Astrocyte of the hippocampus (primary cell): ENCODE results near the gene CDH12.
"Not testable (repeated sequence)": the region's sequence is repeated elsewhere in the genome, so short reads cannot be mapped to it uniquely, and the experiment has no call there.

Experiments
- DNase-seq: peaks from one replicate; pipeline ENCODE4 v3.0.0; 2011; ENCODE audit warnings: low read depth, low spot score

The CDH12 gene

DNA sequence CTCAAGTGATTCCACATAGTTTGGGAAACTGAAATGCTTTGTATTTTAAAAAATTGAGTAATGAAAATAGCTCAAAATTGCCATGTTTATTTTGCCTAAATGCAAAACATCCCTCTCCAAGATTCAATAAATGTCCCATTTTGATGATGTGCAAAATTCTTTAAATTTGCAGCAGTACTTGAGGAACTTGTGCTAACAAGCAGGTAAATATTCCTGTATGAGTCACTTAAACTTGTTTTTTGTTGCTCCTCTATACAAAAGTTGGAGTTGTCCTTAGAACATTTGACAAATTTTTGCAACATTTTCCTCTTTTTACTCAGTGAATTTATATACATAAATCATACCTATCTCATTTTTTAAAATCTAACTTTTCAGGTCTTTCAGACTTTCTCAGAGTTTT, 280.2 kb downstream of the CDH12 start:
- DNase-seq = no peak

DNA sequence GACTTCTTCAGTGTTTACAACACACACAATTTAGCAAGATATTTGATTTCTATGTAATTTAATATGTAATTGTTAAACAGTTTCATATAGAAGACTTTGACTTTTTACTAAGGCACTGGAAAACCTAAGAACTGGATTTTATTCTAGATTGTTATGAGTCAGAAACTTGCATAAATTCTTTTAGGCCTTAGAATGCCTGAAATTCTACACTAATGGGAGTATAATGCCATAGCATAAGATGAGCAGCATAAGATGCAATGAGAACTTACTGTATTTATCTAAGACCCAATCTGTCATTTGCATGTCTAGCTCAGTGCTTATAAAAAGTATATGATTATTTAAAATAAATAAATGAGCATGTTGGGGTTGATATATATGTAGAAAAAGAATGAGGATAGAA, 285.2 kb downstream of the CDH12 start:
- DNase-seq = no peak

DNA sequence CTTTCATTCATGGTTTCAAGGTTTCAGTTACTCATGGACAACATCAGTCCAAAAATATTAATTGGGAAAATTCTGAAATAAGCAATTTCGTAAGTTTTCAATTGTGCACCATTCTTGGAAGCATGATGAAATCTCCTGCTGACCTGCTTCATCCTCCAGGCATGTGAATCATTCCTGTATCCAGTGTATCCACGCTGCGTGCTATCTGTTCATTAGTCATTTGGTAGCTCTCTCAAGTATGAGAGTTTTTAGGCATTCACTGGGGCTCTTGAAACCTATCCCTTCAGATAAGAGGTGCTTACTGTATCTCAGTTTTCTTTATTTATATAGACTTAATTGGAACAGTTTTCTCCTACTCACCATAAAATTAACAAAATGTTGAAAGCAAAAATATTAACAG, 293.0 kb downstream of the CDH12 start:
- DNase-seq = peak; percentile 23

DNA sequence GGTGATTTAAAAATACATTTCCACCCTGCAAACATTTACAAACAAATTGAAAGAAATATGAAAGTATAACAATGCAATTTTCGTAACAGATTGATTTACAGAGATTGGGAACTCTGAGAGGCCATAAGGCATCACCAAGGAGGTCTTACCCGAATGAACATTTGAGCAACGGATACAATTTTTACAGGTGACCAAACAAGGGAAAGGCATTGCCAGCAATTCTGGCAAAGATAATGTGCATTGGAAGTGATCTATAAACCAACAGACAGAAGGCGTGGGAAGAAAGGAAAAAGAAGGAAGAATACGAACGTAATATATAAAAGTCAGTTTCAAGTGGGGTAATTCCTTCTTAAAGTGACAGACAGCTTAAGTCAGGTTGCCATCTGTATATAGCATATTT, 295.9 kb downstream of the CDH12 start:
- no peak for DNase-seq

DNA sequence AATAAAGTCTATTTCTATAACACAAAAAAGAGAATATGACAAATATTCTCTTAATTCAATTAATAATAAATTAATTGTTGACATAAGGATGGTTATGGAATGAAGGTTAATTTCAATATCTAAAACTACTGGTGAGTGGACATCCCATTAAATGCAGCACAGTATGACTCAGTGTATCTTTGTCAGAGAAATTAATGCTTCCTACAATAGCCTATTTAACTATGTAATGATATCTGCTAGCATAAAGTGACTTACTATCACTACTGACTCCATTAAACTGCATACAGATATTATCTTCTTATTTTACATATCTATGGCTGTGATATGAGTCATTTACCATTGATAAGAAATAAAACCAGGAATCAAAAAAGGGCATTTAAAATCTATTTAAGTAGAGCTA, 298.7 kb downstream of the CDH12 start:
- no peak for DNase-seq

DNA sequence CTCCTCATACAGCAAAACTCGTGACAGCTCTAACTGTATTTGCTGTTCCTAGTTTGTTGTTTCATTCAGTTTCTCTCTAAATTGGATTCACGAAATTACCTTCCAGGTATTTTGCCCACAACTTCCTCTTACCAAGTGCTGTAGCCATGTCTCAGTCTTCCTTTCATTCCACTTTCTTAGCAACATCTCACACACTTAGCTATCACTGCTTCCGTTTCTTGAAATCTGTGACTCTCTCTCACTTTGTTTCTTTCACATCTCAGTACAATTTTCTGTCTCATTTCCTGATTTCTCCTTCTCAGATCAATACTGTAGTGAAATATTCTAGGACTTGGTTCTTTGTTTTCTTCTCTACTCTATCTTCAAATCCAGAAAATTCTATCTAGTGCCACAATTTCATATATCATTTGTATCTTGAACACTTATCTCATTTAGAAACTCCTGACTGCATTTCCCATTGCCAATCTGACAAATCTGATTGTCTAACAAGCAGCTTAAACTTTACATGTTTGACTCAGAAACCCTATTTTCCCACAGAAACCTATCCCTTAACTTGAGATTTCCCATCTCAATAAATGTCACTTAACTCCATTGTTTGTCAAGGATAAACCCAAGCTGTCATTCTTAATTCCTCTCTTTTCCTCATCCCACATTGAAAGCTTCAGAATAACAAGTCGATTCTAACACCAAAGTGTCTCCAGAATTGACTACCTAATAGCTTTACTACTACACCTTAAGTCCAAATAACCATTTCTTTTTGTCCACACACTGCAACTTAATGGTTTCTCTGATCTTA, 303.1 kb downstream of the CDH12 start:
- no peak for DNase-seq

DNA sequence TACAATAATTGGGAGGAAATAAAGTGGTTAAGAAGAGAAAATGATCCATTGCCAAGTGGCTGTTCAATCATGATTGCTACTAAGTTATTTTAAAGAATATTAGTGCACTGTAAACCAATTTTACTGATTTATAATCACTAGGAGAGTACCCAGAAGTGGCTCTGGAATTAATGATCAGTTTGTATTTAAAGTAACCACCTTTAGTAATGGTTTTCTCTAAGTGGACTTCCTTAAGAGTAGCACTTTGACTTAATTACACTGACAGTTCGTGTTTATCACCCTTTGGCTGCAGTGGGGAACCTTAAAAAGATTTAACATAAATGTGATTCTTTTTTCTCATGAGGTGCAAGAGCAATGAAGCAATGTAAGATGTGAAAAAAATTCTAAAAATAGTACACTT, 310.8 kb downstream of the CDH12 start:
- no peak for DNase-seq

DNA sequence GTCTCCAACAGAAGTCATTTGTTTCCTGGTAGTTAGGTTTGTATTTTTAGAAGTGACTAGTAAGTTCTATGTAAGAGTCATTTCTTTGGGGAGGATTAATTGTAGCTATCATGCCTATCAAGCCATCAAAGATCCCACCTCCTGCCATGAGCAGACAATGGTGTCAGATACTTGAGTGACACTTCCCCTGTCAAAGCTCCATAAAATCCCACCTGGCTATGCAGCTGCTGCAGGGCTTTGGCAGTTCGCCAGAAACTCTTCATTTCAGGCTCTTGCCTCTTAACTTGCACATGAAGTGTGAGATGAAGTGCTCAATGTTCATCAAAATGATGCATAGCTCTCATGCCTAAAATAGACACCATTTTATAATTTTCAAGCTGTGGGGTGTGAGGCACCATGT, 312.1 kb downstream of the CDH12 start:
- no peak for DNase-seq

DNA sequence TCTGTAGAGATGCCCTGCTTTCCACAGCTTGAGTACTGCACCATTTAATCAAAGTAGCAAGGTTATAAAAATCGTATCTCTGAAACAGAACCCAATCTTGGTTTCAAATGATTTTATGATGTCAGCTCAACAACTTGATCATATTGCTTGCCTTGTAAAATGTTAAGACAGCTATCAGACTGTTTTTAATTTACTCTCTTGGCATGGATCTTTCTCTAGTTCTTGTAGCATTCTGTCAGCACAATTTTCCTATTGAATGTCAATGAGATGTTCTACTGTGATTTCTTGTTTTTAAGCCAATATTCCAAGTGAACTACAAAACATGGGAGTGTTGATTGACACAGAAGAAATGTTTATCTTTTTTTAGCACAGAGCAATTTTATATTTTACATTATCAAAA, 313.4 kb downstream of the CDH12 start:
- no peak for DNase-seq

DNA sequence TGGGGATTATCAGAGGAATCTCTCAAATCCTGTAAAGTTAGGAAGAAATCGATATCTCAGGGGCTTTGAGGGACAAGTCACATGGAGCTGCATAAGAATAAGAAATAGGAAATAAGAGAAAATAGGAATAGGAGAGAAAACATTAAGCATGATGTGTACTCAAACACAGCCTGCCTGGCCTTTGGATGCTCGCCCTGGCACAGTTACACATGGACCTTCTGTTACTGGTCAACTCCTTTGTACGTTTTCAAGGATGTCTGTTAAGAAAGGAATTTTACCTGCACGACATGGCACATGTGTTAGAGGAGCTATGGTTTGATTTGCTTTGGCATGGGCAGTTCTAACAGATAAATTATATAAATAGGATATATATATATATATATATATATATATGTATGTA, 321.2 kb downstream of the CDH12 start:
- DNase-seq = no peak

DNA sequence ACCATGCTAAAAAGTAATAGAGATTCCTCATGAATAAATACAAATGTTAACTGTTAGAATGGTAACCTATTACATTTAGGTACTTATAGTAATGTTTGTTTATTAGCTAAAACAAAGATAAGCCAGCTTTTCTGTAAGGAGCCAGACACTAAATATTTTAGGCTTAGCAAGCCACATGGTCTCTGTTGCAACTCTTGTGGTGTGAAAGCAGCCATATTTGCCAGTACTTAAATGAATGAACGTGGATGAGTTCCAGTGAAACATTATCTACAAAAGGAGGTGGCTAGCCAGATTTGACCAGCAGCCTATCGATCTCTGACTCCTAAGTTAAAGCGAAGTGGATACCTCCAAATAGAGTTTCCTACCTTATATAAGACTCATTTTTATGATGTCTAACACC, 331.6 kb downstream of the CDH12 start:
- DNase-seq = peak; percentile 2

DNA sequence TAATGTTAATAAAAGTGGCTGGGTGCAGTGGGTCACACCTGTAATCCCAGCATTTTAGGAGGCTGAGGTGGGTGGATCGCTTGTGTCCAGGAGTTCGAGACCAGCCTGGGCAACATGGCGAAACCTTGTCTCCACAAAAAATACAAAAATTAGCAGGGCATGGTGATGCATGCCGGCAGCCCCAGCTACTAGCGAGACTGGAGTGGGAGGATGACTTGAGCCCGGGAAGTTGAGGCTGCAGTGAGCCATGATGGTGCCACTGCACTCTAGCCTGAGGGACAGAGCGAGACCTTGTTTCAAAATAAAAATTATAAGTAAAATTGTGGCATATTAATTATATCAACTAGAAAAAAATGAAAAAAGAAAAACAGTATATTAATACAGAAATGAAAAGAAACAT, 336.6 kb downstream of the CDH12 start:
- DNase-seq = not testable (repeated sequence)

DNA sequence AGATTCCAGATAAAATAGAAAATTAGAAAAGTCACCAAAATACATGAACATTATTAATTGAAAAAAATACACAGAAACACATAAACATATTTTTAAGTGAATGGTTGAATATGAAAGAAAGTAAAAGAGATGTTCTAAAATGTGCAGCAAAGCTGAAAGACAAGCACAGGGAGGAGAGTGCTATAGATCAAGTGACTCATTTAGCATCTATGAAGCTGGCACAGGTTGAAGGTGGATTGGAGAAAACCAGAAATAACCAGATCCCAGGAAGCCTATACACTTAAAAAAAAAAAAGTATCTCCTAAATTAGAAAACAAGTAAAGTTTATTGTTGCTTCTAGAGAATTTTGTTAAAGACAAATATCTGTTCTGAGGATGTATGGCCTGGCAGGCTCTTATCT, 338.9 kb downstream of the CDH12 start:
- DNase-seq = no peak

DNA sequence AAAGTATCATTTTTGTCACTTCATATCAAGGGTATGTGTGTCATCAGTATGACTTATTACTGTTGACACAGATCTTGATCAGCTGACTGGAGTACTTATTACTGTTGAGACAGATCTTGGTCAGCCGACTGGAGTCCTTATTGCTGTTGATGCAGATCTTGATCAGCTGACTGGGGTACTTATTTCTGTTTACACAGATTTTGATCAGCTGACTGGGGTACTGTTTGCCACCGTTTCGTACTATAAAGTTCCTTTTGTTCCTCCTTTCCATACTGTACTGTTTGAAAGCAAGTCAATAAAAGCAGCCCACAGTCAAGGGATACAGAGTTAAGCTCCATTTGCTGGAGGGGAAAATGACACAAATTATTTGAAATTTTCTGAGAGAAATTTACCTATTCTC, 347.3 kb downstream of the CDH12 start:
- no peak for DNase-seq

DNA sequence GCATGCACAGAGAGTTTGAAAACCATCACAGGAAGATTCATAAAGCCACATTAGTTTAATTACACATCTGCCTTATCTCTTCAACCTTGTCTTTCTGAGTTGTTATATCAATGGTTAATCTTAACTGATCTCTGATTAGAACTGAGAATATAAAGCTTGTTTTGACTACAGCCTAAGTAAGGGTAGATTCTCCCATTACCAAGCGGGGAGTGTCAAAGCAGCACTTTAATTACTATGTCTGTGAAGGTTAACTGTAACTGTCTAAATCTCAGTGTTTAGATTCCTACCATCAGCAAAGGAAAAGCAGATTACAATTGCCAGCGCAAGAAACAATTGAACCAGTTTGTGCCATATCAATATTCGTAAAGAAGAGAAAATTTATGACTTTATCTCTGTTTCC, 348.7 kb downstream of the CDH12 start:
- DNase-seq = no peak

DNA sequence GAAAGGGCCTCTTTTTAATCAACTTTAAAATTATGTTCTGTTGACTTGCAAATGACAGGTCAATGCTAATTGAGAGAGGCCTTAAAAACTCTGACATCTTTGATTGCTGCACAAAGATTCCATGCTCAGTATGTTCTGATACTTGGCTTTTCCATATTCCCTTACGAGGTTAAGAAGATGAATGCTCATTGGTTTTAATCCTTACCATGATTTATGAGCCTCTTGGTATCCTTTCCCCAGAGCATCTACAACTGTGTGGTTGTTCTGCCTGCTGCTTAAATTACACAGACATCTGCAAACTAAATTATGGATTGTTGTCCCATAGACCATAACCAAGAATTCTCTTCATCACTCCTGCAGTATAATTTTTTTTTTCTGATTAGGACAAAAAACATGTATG, 352.6 kb downstream of the CDH12 start:
- DNase-seq = no peak

DNA sequence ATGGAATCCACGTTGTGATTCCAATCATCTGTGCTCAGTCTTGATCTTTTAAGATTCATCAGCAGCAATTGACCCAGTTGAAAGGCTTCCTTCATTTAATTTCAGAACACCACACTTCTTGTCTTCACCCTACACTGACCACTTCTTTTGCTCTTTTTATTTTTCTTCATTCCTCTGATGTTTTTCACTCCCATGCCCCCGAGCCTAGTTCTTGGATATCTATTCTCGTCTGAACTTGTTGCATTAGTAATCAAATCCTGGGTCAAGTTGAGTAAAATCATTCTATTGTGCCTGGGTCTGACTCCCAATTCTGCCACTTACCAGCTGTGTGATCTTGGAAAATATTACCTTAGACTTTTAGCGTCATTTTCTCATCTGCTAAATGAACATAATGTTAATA, 356.5 kb downstream of the CDH12 start:
- no peak for DNase-seq

DNA sequence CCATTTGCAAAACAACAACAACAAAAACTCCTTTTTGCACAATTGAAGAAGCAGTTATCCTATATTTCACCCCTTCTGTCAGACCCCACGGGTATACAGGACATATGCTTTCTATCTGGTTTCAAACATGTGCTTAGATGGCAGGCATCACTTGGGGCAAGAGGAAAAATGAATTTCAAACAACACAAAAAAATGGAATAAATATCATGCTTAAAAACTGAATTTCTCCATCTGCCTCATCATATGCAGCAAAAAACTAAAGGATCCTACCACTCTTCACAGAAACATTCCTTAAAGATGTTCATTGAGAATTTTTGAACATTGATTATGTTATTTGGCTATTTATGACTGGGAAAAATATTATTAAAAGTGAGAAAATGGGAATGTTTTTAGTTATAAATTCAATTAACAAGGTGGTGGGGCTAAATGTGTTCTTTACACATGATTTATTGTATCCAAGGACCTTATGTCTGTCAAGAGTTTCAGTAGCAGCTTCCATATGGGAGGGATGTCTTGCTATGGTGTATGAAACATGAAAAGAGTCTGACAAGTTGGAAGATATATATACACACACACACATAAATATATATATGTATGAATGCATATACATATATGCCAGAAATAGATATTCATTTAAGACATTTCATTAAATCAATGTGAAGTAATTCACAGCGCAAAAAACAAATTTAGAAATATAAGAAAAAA, 358.0 kb downstream of the CDH12 start:
- DNase-seq = no peak

DNA sequence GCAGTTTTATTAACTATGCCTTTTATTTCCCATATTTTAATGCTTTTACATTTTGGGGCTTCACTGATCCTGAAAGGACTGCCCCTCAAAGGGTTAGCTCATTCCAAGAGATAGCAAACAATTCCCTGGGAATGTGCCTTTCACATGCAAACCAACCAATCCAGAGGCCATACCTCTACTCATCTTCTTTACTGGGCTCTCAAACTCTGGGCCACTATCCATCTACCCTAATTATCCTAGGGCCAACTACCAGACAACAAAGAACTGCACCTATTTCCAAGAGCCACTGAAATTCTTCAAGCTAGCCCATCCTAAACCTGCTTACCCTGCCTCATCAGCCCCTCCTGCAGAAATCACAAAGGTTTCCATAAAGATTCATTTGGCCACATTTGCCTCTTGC, 364.7 kb downstream of the CDH12 start:
- no peak for DNase-seq

DNA sequence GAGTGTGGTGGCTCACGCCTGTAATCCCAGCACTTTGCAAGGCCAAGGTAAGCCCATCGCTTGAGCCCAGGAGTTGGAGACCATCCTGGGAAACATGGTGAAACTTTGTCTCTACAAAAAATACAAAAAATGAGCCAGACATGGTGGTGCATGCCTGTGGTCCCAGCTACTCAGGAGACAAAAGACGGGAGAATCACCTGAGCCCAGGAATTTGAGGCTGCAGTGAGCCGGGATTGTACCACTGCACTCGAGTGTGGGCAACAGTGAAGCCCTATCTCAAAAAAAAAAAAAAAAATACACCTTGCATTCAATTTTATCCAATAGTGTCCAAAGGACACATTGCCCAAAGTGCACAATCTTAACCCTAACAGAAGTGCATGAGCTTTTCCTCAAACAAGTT, 372.8 kb downstream of the CDH12 start:
- no peak for DNase-seq

DNA sequence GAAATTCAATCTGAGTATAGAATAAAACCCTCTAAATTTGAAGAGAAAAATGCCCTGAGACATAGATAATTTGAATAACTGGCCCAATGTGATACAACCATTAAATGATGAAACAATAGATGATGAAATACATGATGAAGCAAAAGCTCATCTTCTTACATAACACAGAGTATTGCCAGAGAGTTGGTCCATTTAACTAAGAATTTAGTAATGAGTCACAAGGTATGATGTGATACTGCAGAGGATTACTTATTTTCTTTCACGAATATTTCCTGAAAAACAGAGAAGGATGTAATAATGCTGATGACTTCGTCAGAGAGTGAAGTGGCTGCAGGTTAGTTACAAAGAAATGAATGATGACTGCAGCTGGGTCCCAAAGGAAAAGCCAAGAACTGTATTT, 379.3 kb downstream of the CDH12 start:
- no peak for DNase-seq

DNA sequence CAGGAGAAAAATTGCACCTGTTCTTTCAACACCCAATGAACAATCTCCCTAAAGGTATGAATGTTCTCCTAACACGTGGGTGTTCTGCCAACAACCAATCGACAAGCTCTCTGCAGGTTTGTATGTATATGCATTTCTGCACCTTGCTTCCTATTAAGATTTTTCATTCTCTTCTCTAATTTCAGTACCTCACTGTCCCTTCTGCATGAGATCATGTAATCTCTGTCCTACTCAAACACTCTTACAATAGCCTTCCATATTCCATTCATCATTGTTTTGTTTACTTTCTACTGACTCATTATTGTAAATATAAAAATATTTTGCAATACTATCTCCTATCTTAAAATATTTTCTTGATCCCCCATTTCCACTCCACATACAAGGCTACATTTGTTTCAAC, 382.0 kb downstream of the CDH12 start:
- no peak for DNase-seq

DNA sequence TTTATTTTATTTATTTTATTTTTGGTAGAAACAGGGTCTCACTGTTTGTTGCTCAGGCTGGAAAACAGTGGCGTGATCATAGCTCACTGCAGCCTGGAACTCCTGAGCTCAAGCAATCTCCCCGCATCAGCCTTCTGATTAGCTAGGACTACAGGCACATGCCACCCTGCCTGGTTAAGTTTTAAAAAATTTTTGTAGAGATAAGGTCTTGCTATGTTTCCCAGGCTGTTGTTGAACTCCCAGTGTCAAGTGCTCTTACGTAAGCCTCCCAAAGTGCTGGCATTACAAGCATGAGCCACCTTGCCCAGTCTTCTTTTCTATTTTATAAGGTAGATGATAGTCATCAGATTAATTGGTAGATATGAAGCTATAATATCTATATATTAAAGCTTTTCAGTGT, 382.7 kb downstream of the CDH12 start:
- DNase-seq = no peak

DNA sequence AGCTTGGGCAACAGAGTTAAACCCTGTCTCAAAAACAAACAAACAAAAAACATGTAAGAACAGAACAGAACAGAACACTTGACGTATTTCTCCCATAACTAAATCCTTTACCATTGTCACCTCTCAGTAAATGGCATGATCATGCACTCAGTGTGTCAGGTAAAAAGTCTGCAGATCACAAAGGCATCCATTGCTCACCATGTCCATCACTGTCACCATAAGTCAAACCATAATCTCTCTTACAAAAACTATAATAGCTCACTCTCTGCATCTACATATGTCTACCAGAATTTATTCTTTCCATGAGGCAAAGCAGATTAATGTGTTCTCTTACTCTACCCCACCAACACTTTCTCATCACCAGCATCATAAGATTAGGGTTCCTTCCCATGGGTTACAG, 387.5 kb downstream of the CDH12 start:
- DNase-seq = no peak
